ENCODE results near the gene C1QL2. TPM values are rescaled to one million over a fixed set of nuclear protein-coding genes. Genes with fewer than 3 reads are reported as not detected.

The C1QL2 gene
- total RNA-seq, 1 experiment from 2014 or later = not detected

- POLR2A ChIA-PET = no interaction called here
- Histone ChIP-seq H4K20me1 (ENCODE audit: insufficient read depth) (no peaks in the 10 kb centered on the region), H3K27me3 (ENCODE audit: insufficient read depth, low read length) (no peaks in the 10 kb centered on the region), H3K4me3 (replicated peaks in 1 of 2; ENCODE audit: low read depth in 1 of 2, low read length in 2 of 2) (no peak overlapping the region), H3K9ac (ENCODE audit: low read length) (no peak overlapping the region), H3K36me3 (ENCODE audit: control insufficient read depth in 1 of 2, insufficient read depth in 2 of 2, low read length in 2 of 2) (no peaks in the 10 kb centered on the region), H3K79me2 (ENCODE audit: insufficient read depth, low read length) (no peaks in the 10 kb centered on the region), H3K4me1 (ENCODE audit: control insufficient read depth in 1 of 2, insufficient read depth in 2 of 2, low read length in 2 of 2) (peaks cover 5 to 7% of the 10 kb centered on the region in 2 experiments; a peak in 2 of 4 replicates), H2AFZ (ENCODE audit: low read depth, low read length, poor library complexity, severe bottlenecking) (no peak overlapping the region), H3K9me2 (ENCODE audit: insufficient read depth) (no peaks in the 10 kb centered on the region), H3K9me3 (ENCODE audit: control insufficient read depth in 1 of 2, insufficient read depth in 1 of 2, low read depth in 1 of 2, low read length in 2 of 2) (no peaks in the 10 kb centered on the region), H3K4me2 (ENCODE audit: low read length) (no peak overlapping the region), H3K27ac (ENCODE audit: low read depth, low read length) (no peak overlapping the region)
- intact Hi-C loops (cut with micrococcal nuclease) = no loop called here
- DNase-seq (ENCODE audit: low read depth, low spot score) (no peak), ATAC-seq (no peak)
- TF ChIP-seq, protein P1, sequence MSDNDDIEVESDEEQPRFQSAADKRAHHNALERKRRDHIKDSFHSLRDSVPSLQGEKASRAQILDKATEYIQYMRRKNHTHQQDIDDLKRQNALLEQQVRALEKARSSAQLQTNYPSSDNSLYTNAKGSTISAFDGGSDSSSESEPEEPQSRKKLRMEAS (IDR thresholded peaks at IDR 0.05) = no peak
- TF ChIP-seq TCF7L2 (IDR thresholded peaks at IDR 0.05; ENCODE audit: borderline replicate concordance, extremely low read depth, insufficient read depth, insufficient read length) (no peak), EGR1 (IDR thresholded peaks at IDR 0.05; ENCODE audit: low read depth) (no peak), YY1 (IDR thresholded peaks at IDR 0.05; ENCODE audit: extremely low read depth, insufficient replicate concordance, low read depth, low read length) (no peak), ATF3 (IDR thresholded peaks at IDR 0.05) (no peak), SIN3A (IDR thresholded peaks at IDR 0.05; ENCODE audit: low read depth) (no peak), ZNF274 (IDR thresholded peaks at IDR 0.05; ENCODE audit: low read depth, low read length) (no peak), FOSL1 (IDR thresholded peaks at IDR 0.05; ENCODE audit: low read depth) (no peak), ZFX (IDR thresholded peaks at IDR 0.05) (no peak), ELF1 (IDR thresholded peaks at IDR 0.05; ENCODE audit: borderline replicate concordance, low read depth) (no peak), SRF (IDR thresholded peaks at IDR 0.05; ENCODE audit: low read depth) (no peak), POLR2A (IDR thresholded peaks at IDR 0.05; ENCODE audit: borderline replicate concordance, extremely low read depth, insufficient read depth, insufficient read length) (no peak)
- TF ChIP-seq, protein P2, sequence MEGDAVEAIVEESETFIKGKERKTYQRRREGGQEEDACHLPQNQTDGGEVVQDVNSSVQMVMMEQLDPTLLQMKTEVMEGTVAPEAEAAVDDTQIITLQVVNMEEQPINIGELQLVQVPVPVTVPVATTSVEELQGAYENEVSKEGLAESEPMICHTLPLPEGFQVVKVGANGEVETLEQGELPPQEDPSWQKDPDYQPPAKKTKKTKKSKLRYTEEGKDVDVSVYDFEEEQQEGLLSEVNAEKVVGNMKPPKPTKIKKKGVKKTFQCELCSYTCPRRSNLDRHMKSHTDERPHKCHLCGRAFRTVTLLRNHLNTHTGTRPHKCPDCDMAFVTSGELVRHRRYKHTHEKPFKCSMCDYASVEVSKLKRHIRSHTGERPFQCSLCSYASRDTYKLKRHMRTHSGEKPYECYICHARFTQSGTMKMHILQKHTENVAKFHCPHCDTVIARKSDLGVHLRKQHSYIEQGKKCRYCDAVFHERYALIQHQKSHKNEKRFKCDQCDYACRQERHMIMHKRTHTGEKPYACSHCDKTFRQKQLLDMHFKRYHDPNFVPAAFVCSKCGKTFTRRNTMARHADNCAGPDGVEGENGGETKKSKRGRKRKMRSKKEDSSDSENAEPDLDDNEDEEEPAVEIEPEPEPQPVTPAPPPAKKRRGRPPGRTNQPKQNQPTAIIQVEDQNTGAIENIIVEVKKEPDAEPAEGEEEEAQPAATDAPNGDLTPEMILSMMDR (IDR thresholded peaks at IDR 0.05 in 2 of 3, conservative IDR thresholded peaks at IDR 0.05 in 1 of 3; ENCODE audit: borderline replicate concordance in 1 of 3, insufficient read depth in 1 of 3, low read depth in 2 of 3, low read length in 2 of 3) = no peak
- RAD21 ChIA-PET (ENCODE audit: low non-redundant PET in 1 of 2, low total read pairs in 2 of 2, uncharacterized antibody in 2 of 2, unreplicated experiment in 2 of 2) = no interaction called here
- CTCF ChIA-PET = no interaction called here
- no TSS peak for BruUV-seq (replicated peaks)
Measured at GRCh38 chr2:119181791-119182445, 23.4 kb upstream of the C1QL2 start.
